A549 (cell line): ENCODE measurements around the gene BTBD8. TPM values are rescaled to one million over a fixed set of nuclear protein-coding genes. Genes with fewer than 3 reads are reported as not detected.

Experiments
- ATAC-seq, 2 experiments: fragments of 200-7000 bp in 1 of 2; fragments of >200 bp in 1 of 2; cut with Nextera tagmentation in 1 of 2; cut with Tn5 transposase in 1 of 2; 3 replicates each; pipeline versions ENCODE4 v1.8.0 to v1.9.1; 2018 to 2020; ENCODE audit warnings: mild to moderate bottlenecking in 1 of 2, moderate library complexity in 1 of 2
- CTCF ChIA-PET: fragments of 300-600 bp; sonication (Branson Sonifier 250); formaldehyde crosslinking; extraction: SDS; loops from one replicate; lab custom pipeline; 2021; ENCODE audit warnings: antibody characterized with exemption, inconsistent platforms; lab: Yijun Ruan, JAX
- POLR2A ChIA-PET: fragments of 350-600 bp; formaldehyde crosslinking; extraction: SDS; loops from one replicate; lab custom pipeline; 2021; ENCODE audit warnings: antibody characterized with exemption, inconsistent platforms; lab: Yijun Ruan, JAX
- DNase-seq, 2 experiments: peaks; one replicate each; pipeline versions ENCODE4 v3.0.0 to v3.0.0-alpha.2; 2011 to 2016; ENCODE audit warnings: low read depth in 1 of 2, low spot score in 1 of 2
- FAIRE-seq: peaks from 2 replicates; lab custom pipeline; 2011; peaks lifted over from hg19 to GRCh38; lab: Jason Lieb, UNC
- H3K27ac ChIP-seq, 2 experiments: fragments of >200 bp; sonication (Bioruptor Twin); formaldehyde crosslinking; 3 replicates each; pipeline ENCODE4 v1.5.1; 2016 to 2017
- H3K4me1 ChIP-seq: fragments of >200 bp; sonication (Bioruptor Twin); formaldehyde crosslinking; 3 replicates; pipeline ENCODE4 v1.6.1; 2016
- H3K4me2 ChIP-seq: fragments of >200 bp; sonication (Bioruptor Twin); formaldehyde crosslinking; 3 replicates; pipeline ENCODE4 v1.6.1; 2016
- H3K4me3 ChIP-seq: fragments of >200 bp; sonication (Bioruptor Twin); formaldehyde crosslinking; 3 replicates; pipeline ENCODE4 v1.5.1; 2016
- H3K9me3 ChIP-seq: fragments of >200 bp; sonication (Bioruptor Twin); formaldehyde crosslinking; 3 replicates; pipeline ENCODE4 v1.6.1; 2016
- ATOH8 ChIP-seq: fragments of 250-450 bp; sonication (Bioruptor Pico); IDR thresholded peaks from 2 replicates; pipeline ENCODE4 v1.5.0; 2020; ENCODE audit warnings: low read depth, mild to moderate bottlenecking, moderate library complexity
- CBX2 ChIP-seq: fragments of 200-600 bp; sonication (generic); IDR thresholded peaks from 2 replicates; pipeline ENCODE4 v1.6.1; 2016; ENCODE audit warnings: low read depth, mild to moderate bottlenecking, borderline replicate concordance
- CBX8 ChIP-seq: fragments of 200-600 bp; sonication (generic); IDR thresholded peaks from 2 replicates; pipeline ENCODE4 v1.6.1; 2016
- CHD4 ChIP-seq: fragments of 200-600 bp; sonication (generic); IDR thresholded peaks from 2 replicates; pipeline ENCODE4 v1.6.1; 2016; ENCODE audit warnings: antibody characterized with exemption, mild to moderate bottlenecking, borderline replicate concordance
- EHF ChIP-seq: fragments of 250-450 bp; sonication (Bioruptor Pico); IDR thresholded peaks from 2 replicates; pipeline ENCODE4 v1.5.0; 2020; ENCODE audit warnings: mild to moderate bottlenecking
- ESRRA ChIP-seq: fragments of 150-350 bp; IDR thresholded peaks from 2 replicates; pipeline ENCODE4 v1.6.1; 2014; ENCODE audit warnings: mild to moderate bottlenecking, low read length, borderline replicate concordance
- FOSB ChIP-seq: fragments of 250-450 bp; sonication (Bioruptor Pico); IDR thresholded peaks from 2 replicates; pipeline ENCODE4 v1.5.0; 2020; ENCODE audit warnings: mild to moderate bottlenecking, moderate library complexity
- FOSL2 ChIP-seq, 2 experiments: fragments of 450-650 bp in 1 of 2; fragments of >200 bp in 1 of 2; sonication (Bioruptor Twin) in 1 of 2; formaldehyde crosslinking; IDR thresholded peaks; 2 replicates each; pipeline versions ENCODE4 v1.5.0 to v1.6.1; 2016 to 2020; ENCODE audit warnings: mild to moderate bottlenecking in 1 of 2, moderate library complexity in 1 of 2
- HEYL ChIP-seq: fragments of 250-450 bp; sonication (Bioruptor Pico); IDR thresholded peaks from 2 replicates; pipeline ENCODE4 v1.8.0; 2021; ENCODE audit warnings: mild to moderate bottlenecking, moderate library complexity
- HMGXB4 ChIP-seq: fragments of 250-450 bp; sonication (Bioruptor Pico); IDR thresholded peaks from 2 replicates; pipeline ENCODE4 v1.5.0; 2021; ENCODE audit warnings: mild to moderate bottlenecking, moderate library complexity, borderline replicate concordance
- HOXA7 ChIP-seq: fragments of 250-450 bp; sonication (Bioruptor Pico); IDR thresholded peaks from 2 replicates; pipeline ENCODE4 v1.5.0; 2020; ENCODE audit warnings: mild to moderate bottlenecking, moderate library complexity
- HOXB13 ChIP-seq: fragments of 250-450 bp; sonication (Bioruptor Pico); IDR thresholded peaks from 2 replicates; pipeline ENCODE4 v1.5.0; 2020; ENCODE audit warnings: low read depth, mild to moderate bottlenecking, moderate library complexity
- KDM5A ChIP-seq: fragments of 200-600 bp; sonication (generic); IDR thresholded peaks from 2 replicates; pipeline ENCODE4 v1.6.1; 2016; ENCODE audit warnings: antibody characterized with exemption, mild to moderate bottlenecking
- MAFK ChIP-seq: fragments of 450-650 bp; IDR thresholded peaks from 2 replicates; pipeline ENCODE4 v1.6.1; 2014; ENCODE audit not compliant: partially characterized antibody
- MYC ChIP-seq: IDR thresholded peaks from 2 replicates; pipeline ENCODE4 v1.6.1; 2012; ENCODE audit warnings: mild to moderate bottlenecking, inconsistent platforms, low read length, improper control_type of control experiment, borderline replicate concordance
- NFE2L2 ChIP-seq: fragments of 150-350 bp; conservative IDR thresholded peaks from 2 replicates; pipeline ENCODE4 v1.6.1; 2014; ENCODE audit warnings: low read length
- NR3C1 ChIP-seq: fragments of >200 bp; sonication (Bioruptor Twin); formaldehyde crosslinking; IDR thresholded peaks from 3 replicates; pipeline ENCODE4 v1.6.1; 2017
- PHF8 ChIP-seq: fragments of 200-600 bp; sonication (generic); IDR thresholded peaks from 2 replicates; pipeline ENCODE4 v1.6.1; 2016; ENCODE audit warnings: low read depth, mild to moderate bottlenecking, antibody characterized with exemption, moderate library complexity, borderline replicate concordance
- RAD21 ChIP-seq, 2 experiments: fragments of >200 bp in 1 of 2; sonication (Bioruptor Twin) in 1 of 2; formaldehyde crosslinking in 1 of 2; IDR thresholded peaks in 1 of 2; conservative IDR thresholded peaks in 1 of 2; 2 replicates in 1 of 2; 3 replicates in 1 of 2; pipeline ENCODE4 v1.6.1; 2012 to 2018; ENCODE audit warnings: inconsistent platforms in 1 of 2
- SMC3 ChIP-seq: fragments of >200 bp; sonication (Bioruptor Twin); formaldehyde crosslinking; IDR thresholded peaks from 3 replicates; pipeline ENCODE4 v1.6.1; 2018; ENCODE audit warnings: inconsistent platforms
- TP53 ChIP-seq: fragments of 250-450 bp; sonication (Bioruptor Pico); IDR thresholded peaks from 2 replicates; pipeline ENCODE4 v1.5.0; 2021; ENCODE audit warnings: mild to moderate bottlenecking, moderate library complexity
- ZC3H11A ChIP-seq: fragments of 450-650 bp; IDR thresholded peaks from 2 replicates; pipeline ENCODE4 v1.6.1; 2014; ENCODE audit warnings: antibody characterized with exemption, mild to moderate bottlenecking
- ZNF302 ChIP-seq: fragments of 250-450 bp; sonication (Bioruptor Pico); IDR thresholded peaks from 2 replicates; pipeline ENCODE4 v1.9.0; 2021; ENCODE audit warnings: inconsistent platforms, mild to moderate bottlenecking, moderate library complexity
- WGBS: methylation state at CpG from one replicate; pipeline ENCODE4 v1.1.6; 2017; ENCODE audit errors: missing lambda C conversion rate; 5-methylcytosine and 5-hydroxymethylcytosine counted together
- polyA plus RNA-seq, 4 experiments: library from polyadenylated mRNA; depleted of rRNA in 3 of 4; stranded (reverse); fragments of >200 nt; fragmentation: RNase III in 1 of 4; extraction: RNeasy Plus Mini Kit Qiagen cat#74134 plus additional on column Dnase treatment in 1 of 4; gene quantifications; 2 replicates in 3 of 4; 3 replicates in 1 of 4; pipeline ENCODE4 v1.2.3, GENCODE V29; 2011 to 2017
- TF ChIP-seq, protein P1 (sequence below): IDR thresholded peaks from 2 replicates; pipeline ENCODE4 v1.6.1; 2012; ENCODE audit warnings: low read depth, borderline replicate concordance
- TF ChIP-seq, protein P2 (sequence below): fragments of >200 bp; sonication (Bioruptor Twin); formaldehyde crosslinking; IDR thresholded peaks from 2 replicates; pipeline ENCODE4 v1.6.1; 2016
- TF ChIP-seq, protein P3 (sequence below): fragments of 150-350 bp; IDR thresholded peaks from 2 replicates; pipeline ENCODE4 v1.6.1; 2014; ENCODE audit warnings: low read depth, mild to moderate bottlenecking, low read length

The BTBD8 gene
- polyA plus RNA-seq, 2 of the 4 experiments (the other 2 are of a cell fraction), result 0.80 to 2.5 TPM

GRCh38 chr1:92154934-92155333, 74.8 kb downstream of the BTBD8 start:
- H3K27ac ChIP-seq, result no peak overlapping the region
- DNase-seq, result no peak
- TF ChIP-seq MAFK, result no peak
- no peak for TF ChIP-seq HOXB13 (CRISPR knock-in tag)
- TF ChIP-seq KDM5A, result no peak
- no peak for TF ChIP-seq ZNF302 (CRISPR knock-in tag)
- TF ChIP-seq FOSB (CRISPR knock-in tag), result no peak
- TF ChIP-seq CBX2, result no peak
- no peak for TF ChIP-seq PHF8
- TF ChIP-seq SMC3, result no peak
- no peak for TF ChIP-seq RAD21 (conservative IDR thresholded peaks at IDR 0.05 in 1 of 2, IDR thresholded peaks at IDR 0.05 in 1 of 2)
- no peak for TF ChIP-seq FOSL2 (IDR thresholded peaks at IDR 0.05)
- TF ChIP-seq FOSL2 (CRISPR knock-in tag; IDR thresholded peaks at IDR 0.05), result no peak
- no peak for TF ChIP-seq NR3C1
- no peak for TF ChIP-seq HEYL (CRISPR knock-in tag)
- TF ChIP-seq ATOH8 (CRISPR knock-in tag), result no peak
- no peak for TF ChIP-seq HOXA7 (CRISPR knock-in tag)
- TF ChIP-seq, protein P1, sequence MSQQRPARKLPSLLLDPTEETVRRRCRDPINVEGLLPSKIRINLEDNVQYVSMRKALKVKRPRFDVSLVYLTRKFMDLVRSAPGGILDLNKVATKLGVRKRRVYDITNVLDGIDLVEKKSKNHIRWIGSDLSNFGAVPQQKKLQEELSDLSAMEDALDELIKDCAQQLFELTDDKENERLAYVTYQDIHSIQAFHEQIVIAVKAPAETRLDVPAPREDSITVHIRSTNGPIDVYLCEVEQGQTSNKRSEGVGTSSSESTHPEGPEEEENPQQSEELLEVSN, result no peak
- no peak for TF ChIP-seq CHD4
- 0 out of 3 replicates have a peak, but pooled peaks cover 2% of the 10 kb centered on the region for H3K9me3 ChIP-seq
- ChIA-PET CTCF (no interaction called here), POLR2A (no interaction called here)
- no peak for ATAC-seq
- no peak overlapping the region for H3K4me2 ChIP-seq
- FAIRE-seq, result no peak
- 74% methylated on average over 2 of the region's 2 CpGs for WGBS
- H3K4me1 ChIP-seq, result no peaks in the 10 kb centered on the region
- H3K4me3 ChIP-seq, result no peak overlapping the region

GRCh38 chr1:92159593-92159992, 79.4 kb downstream of the BTBD8 start:
- DNase-seq (no peak), FAIRE-seq (no peak), ATAC-seq (no peak)
- no peaks in the 10 kb centered on the region for H3K4me1 ChIP-seq
- H3K9me3 ChIP-seq, result 0 out of 3 replicates have a peak, but pooled peaks cover 2% of the 10 kb centered on the region
- ChIA-PET CTCF (no interaction called here), POLR2A (no interaction called here)
- H3K4me3 ChIP-seq, result no peak overlapping the region
- H3K27ac ChIP-seq, result no peak overlapping the region
- TF ChIP-seq HEYL (CRISPR knock-in tag), result no peak
- TF ChIP-seq HMGXB4, result no peak
- no peak for TF ChIP-seq HOXA7 (CRISPR knock-in tag)
- no peak for TF ChIP-seq TP53 (CRISPR knock-in tag)
- no peak for TF ChIP-seq ESRRA
- TF ChIP-seq, protein P2, sequence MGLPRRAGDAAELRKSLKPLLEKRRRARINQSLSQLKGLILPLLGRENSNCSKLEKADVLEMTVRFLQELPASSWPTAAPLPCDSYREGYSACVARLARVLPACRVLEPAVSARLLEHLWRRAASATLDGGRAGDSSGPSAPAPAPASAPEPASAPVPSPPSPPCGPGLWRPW, result no peak
- no peak for TF ChIP-seq NFE2L2
- no peak for TF ChIP-seq ZC3H11A
- no peak for TF ChIP-seq CBX8
- TF ChIP-seq, protein P1, result no peak
- TF ChIP-seq MYC, result no peak
- TF ChIP-seq EHF (CRISPR knock-in tag), result no peak
- TF ChIP-seq CHD4, result no peak
- TF ChIP-seq, protein P3, sequence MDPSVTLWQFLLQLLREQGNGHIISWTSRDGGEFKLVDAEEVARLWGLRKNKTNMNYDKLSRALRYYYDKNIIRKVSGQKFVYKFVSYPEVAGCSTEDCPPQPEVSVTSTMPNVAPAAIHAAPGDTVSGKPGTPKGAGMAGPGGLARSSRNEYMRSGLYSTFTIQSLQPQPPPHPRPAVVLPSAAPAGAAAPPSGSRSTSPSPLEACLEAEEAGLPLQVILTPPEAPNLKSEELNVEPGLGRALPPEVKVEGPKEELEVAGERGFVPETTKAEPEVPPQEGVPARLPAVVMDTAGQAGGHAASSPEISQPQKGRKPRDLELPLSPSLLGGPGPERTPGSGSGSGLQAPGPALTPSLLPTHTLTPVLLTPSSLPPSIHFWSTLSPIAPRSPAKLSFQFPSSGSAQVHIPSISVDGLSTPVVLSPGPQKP, result no peak
- WGBS, result 47% methylated on average over 3 of the region's 3 CpGs
- no peak overlapping the region for H3K4me2 ChIP-seq
